GM19328 (cell line): ENCODE data around the gene STX2.
"Not testable (repeated sequence)": the region's sequence is repeated elsewhere in the genome, so short reads cannot be mapped to it uniquely, and the experiment has no call there.

Experiments used
- ATAC-seq: cut with Tn5 transposase; IDR thresholded peaks from one replicate; pipeline ENCODE4 v1.9.1; 2021; ENCODE audit warnings: mild to moderate bottlenecking, moderate library complexity; ENCODE audit not compliant: unreplicated experiment

Gene STX2

GRCh38 chr12:130768120-130768519 is 70.9 kb downstream of the STX2 start:
- ATAC-seq = no peak

GRCh38 chr12:130766470-130766869 is 72.6 kb downstream of the STX2 start:
- no peak for ATAC-seq

GRCh38 chr12:130765186-130765659 is 73.8 kb downstream of the STX2 start:
- ATAC-seq = no peak

GRCh38 chr12:130764475-130765185 is 74.4 kb downstream of the STX2 start:
- no peak for ATAC-seq

GRCh38 chr12:130764073-130764472 is 75.0 kb downstream of the STX2 start:
- no peak for ATAC-seq

GRCh38 chr12:130762319-130762675 is 76.8 kb downstream of the STX2 start:
- no peak for ATAC-seq

- ATAC-seq = peak; percentile 49
Observed at GRCh38 chr12:130761537-130762318, 77.3 kb downstream of the STX2 start.

- no peak for ATAC-seq
Observed at GRCh38 chr12:130754234-130754901, 84.7 kb downstream of the STX2 start.

- ATAC-seq = no peak
Observed at GRCh38 chr12:130752692-130753230, 86.3 kb downstream of the STX2 start.

- not testable (repeated sequence) for ATAC-seq
Observed at GRCh38 chr12:130752037-130752436, 87.0 kb downstream of the STX2 start.

GRCh38 chr12:130748786-130749185 is 90.3 kb downstream of the STX2 start:
- ATAC-seq = no peak

- ATAC-seq = peak; percentile 86
Observed at GRCh38 chr12:130747867-130748740, 90.9 kb downstream of the STX2 start.

- no peak for ATAC-seq
Observed at GRCh38 chr12:130746546-130746945, 92.5 kb downstream of the STX2 start.

- no peak for ATAC-seq
Observed at GRCh38 chr12:130745921-130746320, 93.1 kb downstream of the STX2 start.

GRCh38 chr12:130744274-130744673 is 94.8 kb downstream of the STX2 start:
- no peak for ATAC-seq

GRCh38 chr12:130743606-130744005 is 95.4 kb downstream of the STX2 start:
- no peak for ATAC-seq

- no peak for ATAC-seq
Observed at GRCh38 chr12:130743176-130743575, 95.9 kb downstream of the STX2 start.

GRCh38 chr12:130742716-130743115 is 96.3 kb downstream of the STX2 start:
- no peak for ATAC-seq

- ATAC-seq = no peak
Observed at GRCh38 chr12:130742112-130742511, 96.9 kb downstream of the STX2 start.
